Urinary bladder (tissue), 4 donors: ENCODE measurements around the gene SMARCD2. TPM values are rescaled to one million over a fixed set of nuclear protein-coding genes. Genes with fewer than 3 reads are reported as not detected.
"Not testable (repeated sequence)": the region's sequence is repeated elsewhere in the genome, so short reads cannot be mapped to it uniquely, and the experiment has no call there.

Experiments
- DNase-seq: peaks from one replicate; pipeline ENCODE4 v3.0.0-alpha.2; 2015; ENCODE audit errors: extremely low spot score
- H3K27ac ChIP-seq: one replicate; pipeline ENCODE4 v1.5.1; 2013; ENCODE audit warnings: low read depth, mild to moderate bottlenecking, moderate library complexity
- H3K36me3 ChIP-seq: one replicate; pipeline ENCODE4 v1.6.1; 2013; ENCODE audit warnings: mild to moderate bottlenecking, moderate library complexity; ENCODE audit not compliant: insufficient read depth
- H3K4me1 ChIP-seq: one replicate; pipeline ENCODE4 v1.6.1; 2013; ENCODE audit warnings: mild to moderate bottlenecking, moderate library complexity; ENCODE audit not compliant: insufficient read depth
- H3K4me3 ChIP-seq: one replicate; pipeline ENCODE4 v1.5.1; 2013; ENCODE audit warnings: low read depth, low read length
- WGBS: extraction: QIAGEN DNeasy Blood & Tissue Kit; methylation state at CpG from one replicate; pipeline ENCODE4 v1.1.7; 2013; 5-methylcytosine and 5-hydroxymethylcytosine counted together
- polyA plus RNA-seq: library from polyadenylated mRNA; stranded (reverse); fragments of 200-250 nt; gene quantifications from one replicate; pipeline ENCODE4 v1.2.3, GENCODE V29; 2013
- total RNA-seq: library from RNA; depleted of rRNA; stranded (reverse); fragments of >200 nt; gene quantifications from one replicate; pipeline ENCODE4 v1.2.3, GENCODE V29; 2014
- donor health status: healthy with polysubstance abuse.
- donor health status: healthy.

SMARCD2 gene
- total and polyA plus RNA-seq, 2 donors = 58.1 to 95.0 TPM

DNA sequence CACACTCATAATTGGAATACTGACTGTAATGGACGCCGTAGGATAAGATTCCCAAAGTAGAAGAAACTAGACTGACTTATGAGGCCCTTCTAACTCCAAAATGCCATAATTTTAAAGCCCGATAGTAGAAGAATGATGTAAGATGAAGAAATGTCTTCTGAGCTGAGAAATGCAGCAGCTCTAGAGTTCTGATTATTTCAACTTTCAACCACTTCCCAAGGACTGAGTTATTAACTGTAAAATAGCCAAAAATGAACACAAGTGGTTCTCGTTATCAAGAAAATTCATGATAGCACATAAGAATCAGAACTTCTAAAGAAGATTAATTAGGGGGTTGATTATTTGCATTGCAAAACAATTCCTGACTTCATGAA is 27.8 kb upstream of the SMARCD2 start:
- H3K27ac ChIP-seq, H3K36me3 ChIP-seq, H3K4me3 ChIP-seq, H3K4me1 ChIP-seq, DNase-seq: not testable (repeated sequence)
- 86% methylated on average over 4 of the region's 4 CpGs for WGBS

DNA sequence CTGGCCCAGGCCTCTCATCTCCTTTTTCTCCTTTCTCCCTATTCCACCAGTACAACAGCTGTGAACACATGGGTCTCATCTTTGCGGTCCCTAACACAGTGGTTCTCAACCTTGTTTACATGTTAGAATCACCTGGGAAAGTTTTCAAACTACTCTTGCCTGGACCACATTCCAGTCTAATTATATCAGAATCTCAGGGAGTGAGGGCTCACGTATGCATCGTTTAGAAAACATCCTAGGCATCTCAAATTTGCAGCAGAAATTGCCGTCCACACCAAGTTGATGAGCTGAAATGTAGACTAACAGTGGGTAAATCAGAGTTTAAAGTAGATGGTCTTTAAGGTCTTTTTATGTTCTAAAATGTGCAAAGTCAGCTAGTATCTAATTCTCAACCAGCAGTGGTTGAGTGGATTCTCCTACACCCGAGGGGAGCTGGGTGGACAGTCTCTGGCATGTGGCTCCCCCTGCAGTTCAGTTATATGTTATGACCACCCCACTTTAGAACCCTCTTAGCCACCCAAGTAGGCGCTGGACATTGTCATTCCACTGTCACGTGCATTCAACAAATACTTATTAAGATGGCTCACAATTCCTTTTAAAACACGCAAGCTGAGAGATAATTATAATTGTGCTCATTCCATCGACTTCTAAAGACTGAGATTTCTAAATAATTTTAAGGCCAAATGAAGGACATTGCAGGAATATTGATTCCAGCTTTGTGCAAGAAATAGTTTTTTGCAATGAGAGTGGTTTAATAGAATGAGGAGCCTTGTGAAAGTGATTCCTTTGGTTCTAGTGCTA is 27.2 kb upstream of the SMARCD2 start:
- 48% methylated on average over 9 of the region's 9 CpGs for WGBS

DNA sequence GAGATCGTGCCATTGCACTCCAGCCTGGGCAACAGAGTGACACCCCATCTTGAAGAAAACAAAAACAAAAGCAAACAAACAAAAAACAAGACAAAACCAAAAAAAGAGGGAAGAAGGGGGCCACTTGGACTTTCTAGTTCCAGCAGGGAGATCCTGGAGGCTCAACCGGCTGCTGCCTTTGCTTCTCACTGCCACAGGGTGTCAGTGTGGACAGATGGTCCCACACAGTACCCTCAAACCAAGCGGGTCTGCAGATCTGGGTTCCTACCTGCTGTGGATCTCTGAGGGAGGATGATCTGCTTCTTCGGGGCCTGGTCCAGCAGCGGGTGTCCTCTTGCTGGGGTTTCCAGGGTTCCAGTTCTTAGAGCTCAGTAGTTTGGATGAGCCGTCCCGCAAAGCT is 24.1 kb upstream of the SMARCD2 start:
- H3K36me3 ChIP-seq, H3K4me3 ChIP-seq, H3K27ac ChIP-seq, DNase-seq, H3K4me1 ChIP-seq: not testable (repeated sequence)
- 80% methylated on average over 7 of the region's 7 CpGs for WGBS

More for the DNA sequence above, 27.2 kb upstream of the SMARCD2 start:
- not testable (repeated sequence) for H3K36me3 ChIP-seq, H3K4me1 ChIP-seq, H3K4me3 ChIP-seq, DNase-seq, H3K27ac ChIP-seq

DNA sequence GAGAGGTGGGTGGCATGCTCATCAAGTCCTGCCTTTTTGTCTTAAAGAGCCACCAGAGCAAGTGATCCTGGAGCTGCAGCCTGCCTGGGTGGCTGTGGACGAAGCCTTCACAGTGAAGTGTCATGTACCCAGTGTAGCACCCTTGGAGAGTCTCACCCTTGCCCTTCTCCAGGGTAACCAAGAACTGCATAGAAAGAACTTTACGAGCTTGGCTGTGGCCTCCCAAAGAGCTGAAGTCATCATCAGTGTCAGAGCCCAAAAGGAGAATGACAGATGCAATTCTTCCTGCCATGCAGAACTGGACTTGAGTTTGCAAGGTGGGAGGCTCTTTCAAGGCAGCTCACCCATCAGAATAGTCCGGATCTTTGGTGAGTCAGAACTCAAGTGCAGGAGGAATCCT is 16.8 kb upstream of the SMARCD2 start:
- no peak for DNase-seq
- Histone ChIP-seq H3K27ac (no peak overlapping the region), H3K4me3 (no peak overlapping the region), H3K36me3 (no peaks in the 10 kb centered on the region), H3K4me1 (no peaks in the 10 kb centered on the region)
- WGBS = 74% methylated on average over 3 of the region's 3 CpGs

DNA sequence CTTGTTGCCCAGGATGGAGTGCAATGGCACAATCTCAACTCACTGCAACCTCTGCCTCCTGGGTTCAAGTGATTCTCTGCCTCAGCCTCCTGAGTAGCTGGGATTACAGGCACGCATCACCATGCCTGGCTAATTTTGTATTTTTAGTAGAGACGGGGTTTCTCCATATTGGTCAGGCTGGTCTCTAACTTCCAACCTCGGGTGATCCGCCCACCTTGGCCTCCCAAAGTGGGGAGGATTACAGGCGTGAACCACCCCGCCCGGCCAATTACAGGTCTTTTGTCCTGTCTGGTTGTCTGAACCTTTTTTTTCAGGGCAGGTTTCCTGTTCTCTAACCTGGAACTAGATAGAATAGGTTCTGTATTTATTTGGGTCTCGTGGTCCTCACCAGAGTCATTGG is 13.9 kb upstream of the SMARCD2 start:
- H3K4me1 ChIP-seq, H3K4me3 ChIP-seq, H3K27ac ChIP-seq, DNase-seq, H3K36me3 ChIP-seq: not testable (repeated sequence)
- 92% methylated on average over 8 of the region's 8 CpGs for WGBS

DNA sequence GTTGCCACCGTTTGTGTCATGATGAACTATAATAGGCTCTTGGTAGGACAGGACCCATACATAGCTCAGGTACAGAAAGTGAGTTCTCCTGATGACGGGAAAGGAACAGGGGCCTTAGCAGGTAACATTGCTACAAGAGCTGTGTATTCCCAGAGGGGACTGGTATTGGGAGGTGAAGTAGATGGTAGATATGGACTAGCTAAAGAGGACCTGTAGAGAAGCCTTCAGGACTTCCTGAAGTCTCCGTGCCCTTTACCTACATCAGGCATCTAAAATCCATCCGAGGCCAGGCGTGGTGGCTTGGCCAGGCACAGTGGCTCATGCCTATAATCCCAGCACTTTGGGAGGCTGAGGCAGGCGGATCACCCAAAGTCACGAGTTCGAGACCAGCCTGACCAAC is 12.7 kb upstream of the SMARCD2 start:
- H3K36me3 ChIP-seq = no peaks in the 10 kb centered on the region
- DNase-seq = no peak
- H3K27ac ChIP-seq = no peak overlapping the region
- WGBS = 92% methylated on average over 8 of the region's 8 CpGs
- H3K4me3 ChIP-seq = no peak overlapping the region
- no peaks in the 10 kb centered on the region for H3K4me1 ChIP-seq

DNA sequence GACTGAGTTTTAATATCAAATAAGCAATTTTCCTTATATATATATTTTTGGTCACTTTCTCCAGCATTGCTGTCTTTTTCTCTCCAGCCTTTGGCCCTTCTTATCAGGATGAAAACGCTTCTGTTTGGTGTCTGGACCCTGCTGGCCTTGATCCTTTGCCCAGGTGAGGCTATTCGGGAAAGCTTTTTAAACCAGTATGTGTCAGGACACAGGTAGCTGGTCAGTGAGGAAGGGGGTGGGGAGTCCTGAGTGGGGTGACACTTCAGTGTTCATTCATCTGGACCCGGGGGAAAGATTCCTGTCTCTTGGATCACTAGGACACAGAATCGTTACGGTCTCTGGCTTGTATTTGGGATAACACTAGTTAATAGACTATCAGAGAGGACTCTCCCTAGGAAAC is 12.2 kb upstream of the SMARCD2 start:
- H3K4me3 ChIP-seq = no peak overlapping the region

DNA sequence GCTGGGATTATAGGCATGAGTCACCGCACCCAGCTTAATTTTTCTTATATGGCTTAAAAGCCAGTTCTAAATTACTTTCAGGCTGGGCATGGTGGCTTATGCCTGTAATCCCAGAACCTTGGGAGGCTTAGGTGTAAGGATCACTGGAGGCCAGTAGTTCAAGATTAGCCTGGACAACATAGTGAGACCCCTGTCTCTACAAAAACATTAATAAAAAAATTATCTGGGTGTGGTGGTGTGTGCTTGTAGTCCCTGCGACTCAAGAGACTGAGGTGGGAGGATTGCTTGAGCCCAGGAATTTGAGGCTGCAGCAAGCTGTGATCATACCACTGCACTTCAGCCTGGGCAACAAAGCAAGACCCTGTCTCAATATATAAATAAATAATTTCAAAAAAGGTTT is 10.8 kb upstream of the SMARCD2 start:
- no peaks in the 10 kb centered on the region for H3K4me1 ChIP-seq
- H3K27ac ChIP-seq = no peak overlapping the region
- no peak overlapping the region for H3K4me3 ChIP-seq
- no peak for DNase-seq
- no peaks in the 10 kb centered on the region for H3K36me3 ChIP-seq
- 88% methylated on average over 2 of the region's 2 CpGs for WGBS

More for the DNA sequence above, 12.2 kb upstream of the SMARCD2 start:
- DNase-seq = no peak
- no peaks in the 10 kb centered on the region for H3K36me3 ChIP-seq
- WGBS = 84% methylated on average over 5 of the region's 5 CpGs
- H3K27ac ChIP-seq = no peak overlapping the region
- no peaks in the 10 kb centered on the region for H3K4me1 ChIP-seq

DNA sequence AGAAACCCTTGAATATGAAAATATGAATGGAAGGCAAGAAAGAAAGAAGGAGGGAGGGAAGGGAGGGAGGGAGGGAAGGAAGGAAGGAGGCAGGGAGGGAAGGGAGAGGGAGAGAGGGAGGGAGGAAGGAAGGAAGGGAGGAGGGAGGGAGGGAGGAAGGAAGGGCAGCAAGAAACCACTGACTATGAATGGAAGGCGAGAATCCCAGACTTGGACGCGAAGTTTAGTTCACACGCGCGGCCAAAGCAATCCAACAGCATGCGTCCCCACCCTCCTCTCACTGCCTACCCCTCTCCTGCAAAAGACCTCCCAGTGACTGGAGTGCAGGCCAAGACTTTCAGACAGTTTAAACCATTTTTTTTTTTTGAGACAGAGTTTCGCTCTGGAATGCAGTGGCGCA is 7.9 kb upstream of the SMARCD2 start:
- Histone ChIP-seq H3K36me3 (no peaks in the 10 kb centered on the region), H3K4me3 (no peak overlapping the region), H3K27ac (no peak overlapping the region), H3K4me1 (no peaks in the 10 kb centered on the region)
- WGBS = 67% methylated on average over 9 of the region's 9 CpGs
- DNase-seq = no peak

DNA sequence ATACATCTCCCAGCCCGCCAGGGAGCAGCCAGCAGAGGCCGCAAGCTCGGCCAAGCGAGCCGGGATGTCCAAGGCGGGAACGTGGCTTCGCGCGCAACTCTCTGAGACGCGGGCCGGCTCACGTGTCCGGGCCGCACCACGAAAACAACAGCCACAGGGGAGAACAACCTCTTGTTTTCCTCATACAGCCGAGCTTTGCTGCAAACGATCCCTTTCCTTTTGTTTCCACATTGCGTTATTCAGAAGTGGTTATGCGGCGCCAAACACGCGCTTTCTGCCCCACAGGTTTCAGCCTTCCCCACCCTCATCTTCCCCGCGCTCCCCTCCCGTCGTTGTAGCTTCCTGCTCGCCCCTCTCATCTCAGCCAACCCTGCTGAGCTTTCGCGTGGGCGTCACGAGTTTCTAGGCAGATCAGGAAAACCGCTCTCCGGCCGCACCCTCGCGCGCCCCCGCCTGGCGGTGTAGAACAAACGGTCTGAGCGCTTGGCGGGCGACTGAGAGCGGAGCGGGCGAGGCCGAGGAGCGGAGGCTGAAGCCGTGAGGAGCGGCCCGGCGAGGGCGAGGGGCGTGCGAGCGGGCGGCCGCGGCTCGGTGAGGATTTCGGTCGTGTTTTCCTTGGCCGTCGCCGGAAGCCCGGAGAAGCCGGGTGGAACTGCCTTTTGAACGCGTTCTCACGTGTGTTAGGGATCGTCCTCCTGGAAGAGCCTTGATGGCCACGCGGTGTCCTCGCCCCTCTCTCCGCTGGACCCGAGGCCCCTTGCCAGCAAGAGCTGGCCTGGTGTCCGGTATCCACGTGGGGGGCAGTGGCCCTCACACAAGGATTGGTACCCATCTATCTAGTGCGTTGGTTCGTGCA is 6.6 kb upstream of the SMARCD2 start:
- Histone ChIP-seq H3K4me1 (no peaks in the 10 kb centered on the region), H3K4me3 (no peak overlapping the region), H3K27ac (no peak overlapping the region), H3K36me3 (no peaks in the 10 kb centered on the region)
- 17% methylated on average over 82 of the region's 82 CpGs for WGBS
- DNase-seq = peak; percentile 77

DNA sequence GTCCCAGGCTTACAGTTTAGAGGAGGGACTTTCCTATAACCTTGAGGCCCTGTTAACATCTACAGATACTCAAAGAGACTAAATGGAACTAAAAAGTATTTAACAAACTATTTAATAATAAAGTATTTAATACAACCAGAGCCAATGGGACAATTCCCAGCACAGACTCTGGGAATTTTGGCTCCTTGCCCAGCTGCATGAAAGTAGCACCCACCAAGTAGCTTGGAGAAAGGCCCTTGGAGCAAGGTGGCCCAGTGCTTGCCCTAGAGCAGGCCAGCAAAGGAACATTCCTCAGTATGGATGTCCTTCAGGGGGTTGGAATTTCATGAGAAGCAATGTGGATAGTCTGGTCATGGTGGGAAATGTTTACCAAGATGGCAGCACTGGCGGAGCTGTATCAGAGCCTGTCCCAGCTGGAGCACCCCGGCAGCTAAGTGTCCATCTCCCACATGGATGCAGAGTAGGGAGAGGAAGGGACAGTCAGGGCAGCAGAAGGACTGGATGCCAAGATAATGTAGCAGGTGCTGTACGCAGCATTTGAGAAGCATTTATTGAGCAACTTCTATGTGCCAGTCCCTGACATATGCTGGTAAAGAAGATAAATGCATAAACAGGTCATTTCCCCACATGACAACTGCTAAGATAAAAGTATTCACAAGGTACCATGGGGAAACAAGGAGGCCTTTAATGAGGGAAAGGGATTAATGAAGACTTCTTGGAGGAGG is 5.2 kb upstream of the SMARCD2 start:
- Histone ChIP-seq H3K36me3 (no peaks in the 10 kb centered on the region), H3K27ac (no peak overlapping the region), H3K4me1 (no peaks in the 10 kb centered on the region), H3K4me3 (no peak overlapping the region)
- no peak for DNase-seq
- WGBS = 80% methylated on average over 3 of the region's 3 CpGs

DNA sequence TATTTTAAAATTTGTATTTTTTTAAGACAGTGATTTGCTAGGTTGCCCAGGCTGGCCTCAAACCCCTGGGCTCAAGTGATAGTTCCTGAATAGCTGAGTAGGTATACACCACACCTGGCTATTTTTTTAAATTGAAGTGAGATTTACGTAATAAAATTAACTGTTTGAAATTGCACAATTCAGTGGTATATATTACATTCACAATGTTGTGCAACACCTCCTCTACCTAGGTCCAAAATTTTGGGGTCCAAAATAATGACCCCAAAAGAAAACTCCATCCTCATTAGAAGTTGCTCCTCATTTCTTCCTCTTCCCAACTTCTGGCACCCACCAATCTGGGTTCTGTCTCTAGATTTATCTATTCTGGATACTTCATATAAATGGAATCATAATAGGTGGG is 3.0 kb upstream of the SMARCD2 start:
- no peak overlapping the region for H3K27ac ChIP-seq
- 35% methylated on average over 1 of the region's 1 CpG for WGBS
- H3K4me3 ChIP-seq = no peak overlapping the region
- DNase-seq = no peak
- H3K36me3 ChIP-seq = no peaks in the 10 kb centered on the region
- H3K4me1 ChIP-seq = no peaks in the 10 kb centered on the region

DNA sequence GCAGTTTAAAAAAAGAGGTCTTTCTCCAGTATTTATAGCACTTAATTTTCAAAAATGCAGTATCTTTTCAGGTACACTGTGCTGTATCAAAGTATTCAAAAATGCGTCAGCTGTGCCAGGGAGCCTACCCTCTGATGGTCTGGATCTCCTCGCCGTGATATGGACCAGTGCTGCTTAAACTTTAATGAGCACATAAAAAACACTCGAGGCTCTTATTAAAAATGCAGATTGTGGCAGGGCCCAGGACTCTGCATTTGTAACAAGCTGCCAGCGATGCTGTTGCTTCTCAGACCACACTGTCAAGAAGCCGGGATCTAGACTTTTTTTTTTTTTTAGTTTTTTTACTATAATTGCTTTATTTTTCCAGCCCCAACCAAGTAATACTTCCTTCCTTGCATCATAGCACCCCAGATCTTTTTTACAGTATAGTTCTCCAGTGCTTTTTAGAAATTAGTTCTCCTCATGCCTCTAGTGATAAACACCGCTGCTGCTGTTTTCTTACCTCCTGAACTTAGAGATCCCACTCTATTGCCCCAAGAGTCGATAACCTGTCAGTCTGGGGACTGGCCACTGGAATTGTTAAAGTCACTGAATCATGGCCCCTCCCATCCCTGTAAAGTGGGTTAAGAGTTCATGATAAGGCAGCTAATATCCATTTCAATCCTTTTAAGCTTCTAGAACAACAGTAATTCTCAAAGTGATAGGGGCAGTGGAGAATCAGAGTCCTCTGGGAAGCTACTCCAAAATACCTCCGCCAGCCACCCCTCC is 1.6 kb upstream of the SMARCD2 start:
- Histone ChIP-seq H3K4me1 (no peaks in the 10 kb centered on the region), H3K4me3 (no peak overlapping the region)
- no peak for DNase-seq

More for the DNA sequence above, 1.6 kb upstream of the SMARCD2 start:
- H3K27ac ChIP-seq = no peak overlapping the region
- WGBS = 49% methylated on average over 9 of the region's 9 CpGs
- no peaks in the 10 kb centered on the region for H3K36me3 ChIP-seq
